PC-3 (cell line): Measurements from ENCODE around the gene TM4SF4. TPM values are rescaled to one million over a fixed set of nuclear protein-coding genes. Genes with fewer than 3 reads are reported as not detected.

Experiments used
- ATAC-seq: fragments of 200-7000 bp; cut with Tn5 transposase; 2 replicates; pipeline ENCODE4 v1.9.1; 2020; ENCODE audit warnings: mild to moderate bottlenecking, moderate library complexity
- BruUV-seq: library from RNA; stranded (reverse); fragments of 400-500 nt; replicated peaks from 2 replicates; lab custom pipeline; 2021; lab: Mats Ljungman, UMichigan
- CTCF ChIA-PET: fragments of 300-600 bp; sonication (Branson Sonifier 250); formaldehyde crosslinking; loops from one replicate; lab custom pipeline; 2022; ENCODE audit warnings: antibody characterized with exemption; lab: Charles Lee
- POLR2A ChIA-PET: fragments of 300-600 bp; sonication (Branson Sonifier 250); formaldehyde crosslinking; loops from one replicate; lab custom pipeline; 2022; ENCODE audit warnings: antibody characterized with exemption; ENCODE audit not compliant: unreplicated experiment; lab: Charles Lee
- DNase-seq: peaks from one replicate; pipeline ENCODE4 v3.0.0-alpha.2; 2015
- H2AFZ ChIP-seq: fragments of 300-600 bp; sonication (generic); 2 replicates; pipeline ENCODE4 v1.6.0; 2016; ENCODE audit warnings: antibody characterized with exemption, low read length
- H3F3A ChIP-seq: fragments of 300-600 bp; sonication (generic); one replicate; pipeline ENCODE4 v1.6.0; 2017; ENCODE audit warnings: antibody characterized with exemption, low read length, control low read depth, mild to moderate bottlenecking; ENCODE audit not compliant: unreplicated experiment
- H3K27ac ChIP-seq: fragments of 300-600 bp; sonication (generic); 2 replicates; pipeline ENCODE4 v1.5.1; 2016; ENCODE audit warnings: mild to moderate bottlenecking, low read length
- H3K27me3 ChIP-seq: fragments of 300-600 bp; sonication (generic); 2 replicates; pipeline ENCODE4 v1.6.1; 2016; ENCODE audit warnings: low read length, mixed read lengths
- H3K36me3 ChIP-seq: fragments of 300-600 bp; sonication (generic); 2 replicates; pipeline ENCODE4 v1.6.1; 2016; ENCODE audit warnings: low read depth, mixed run types, low read length, mixed read lengths
- H3K4me1 ChIP-seq: fragments of 300-600 bp; sonication (generic); 2 replicates; pipeline ENCODE4 v1.5.1; 2016; ENCODE audit warnings: low read length; ENCODE audit not compliant: insufficient read depth
- H3K4me2 ChIP-seq: fragments of 300-600 bp; sonication (generic); 2 replicates; pipeline ENCODE4 v1.6.0; 2016; ENCODE audit warnings: low read length
- H3K4me3 ChIP-seq: fragments of 300-600 bp; sonication (generic); 2 replicates; pipeline ENCODE4 v1.5.1; 2016; ENCODE audit warnings: mild to moderate bottlenecking, low read length, mixed read lengths
- H3K79me2 ChIP-seq: fragments of 300-600 bp; sonication (generic); 2 replicates; pipeline ENCODE4 v1.6.1; 2017; ENCODE audit warnings: low read length, mixed read lengths
- H3K9ac ChIP-seq: fragments of 300-600 bp; sonication (generic); 2 replicates; pipeline ENCODE4 v1.6.0; 2016; ENCODE audit warnings: mild to moderate bottlenecking, low read length
- H3K9me2 ChIP-seq: fragments of 300-600 bp; sonication (generic); replicated peaks from 2 replicates; pipeline ENCODE4 v1.6.1; 2016; ENCODE audit warnings: mixed run types, low read length, mixed read lengths
- H3K9me3 ChIP-seq: fragments of 300-600 bp; sonication (generic); 2 replicates; pipeline ENCODE4 v1.6.1; 2016; ENCODE audit warnings: low read length, mixed read lengths
- H4K20me1 ChIP-seq: fragments of 300-600 bp; sonication (generic); 2 replicates; pipeline ENCODE4 v1.6.1; 2016; ENCODE audit warnings: low read length, mixed read lengths
- CTCF ChIP-seq: fragments of 300-600 bp; sonication (generic); conservative IDR thresholded peaks from 2 replicates; pipeline ENCODE4 v1.5.1; 2017; ENCODE audit warnings: antibody characterized with exemption, low read depth, mild to moderate bottlenecking, low read length
- EZH2 ChIP-seq: fragments of 300-600 bp; sonication (generic); IDR thresholded peaks from one replicate; pipeline ENCODE4 v1.6.1; 2017; ENCODE audit warnings: antibody characterized with exemption, mild to moderate bottlenecking, low read length; ENCODE audit not compliant: unreplicated experiment
- EZH2phosphoT487 ChIP-seq: fragments of 300-600 bp; sonication (generic); IDR thresholded peaks from 2 replicates; pipeline ENCODE4 v1.6.1; 2018; ENCODE audit warnings: mild to moderate bottlenecking, antibody characterized with exemption, low read length, borderline replicate concordance
- intact Hi-C: fragments of 100-400 bp; cut with micrococcal nuclease; formaldehyde crosslinking; loops from 2 replicates; pipeline ENCODE4 v1.9.0; 2023
- total RNA-seq: library from RNA; depleted of rRNA; stranded (reverse); fragments of >200 nt; gene quantifications from 2 replicates; pipeline ENCODE4 v1.2.3, GENCODE V29; 2014

The TM4SF4 gene
- total RNA-seq, 1 experiment from 2014 or later, result 0.40 TPM

GRCh38 chr3:149473357-149474249, 894 bp upstream of the TM4SF4 start:
- Histone ChIP-seq H3K4me3 (peak overlapping the region; percentile 6; the same call in 1 of the 2 replicates), H3K4me1 (peaks cover 39% of the 10 kb centered on the region)
- no TSS peak for BruUV-seq

DNA sequence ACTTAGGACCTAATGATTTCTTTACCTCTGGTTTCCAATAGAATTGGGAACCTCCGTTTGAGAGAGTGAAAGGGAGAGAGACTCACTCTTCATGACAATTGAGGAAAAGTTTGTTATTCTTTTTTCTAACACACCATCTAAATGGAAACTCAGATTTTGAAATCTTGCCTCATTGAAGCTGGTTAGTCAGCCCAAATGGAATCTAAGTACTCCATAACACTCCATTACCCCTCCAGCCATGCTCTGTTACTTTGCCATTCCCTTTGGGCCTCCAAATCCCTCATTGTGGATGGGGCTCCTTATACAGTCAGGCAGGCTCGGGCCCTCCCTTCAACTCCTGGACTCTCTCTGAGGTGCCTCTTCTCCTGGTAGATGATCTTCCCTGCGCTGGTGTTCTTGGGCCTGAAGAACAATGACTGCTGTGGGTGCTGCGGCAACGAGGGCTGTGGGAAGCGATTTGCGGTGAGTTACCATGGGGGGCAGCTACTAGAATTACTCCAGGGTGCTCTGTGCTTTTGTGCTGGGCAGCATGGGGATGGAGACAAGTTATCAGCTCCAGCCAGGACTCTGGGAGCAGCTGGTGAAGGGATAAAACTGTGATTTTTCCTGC, 1.1 kb downstream of the TM4SF4 start:
- ChIA-PET POLR2A (no interaction called here), CTCF (no interaction called here)
- Histone ChIP-seq H3K27ac (no peak overlapping the region), H3K9me3 (no peaks in the 10 kb centered on the region), H3K9ac (no peak overlapping the region), H3K4me1 (peaks cover 48% of the 10 kb centered on the region), H3K9me2 (no peaks in the 10 kb centered on the region), H3F3A (peaks cover 6% of the 10 kb centered on the region), H4K20me1 (no peaks in the 10 kb centered on the region), H3K36me3 (no peaks in the 10 kb centered on the region), H2AFZ (no peak overlapping the region), H3K4me3 (no peak overlapping the region), H3K4me2 (no peak overlapping the region), H3K79me2 (no peaks in the 10 kb centered on the region), H3K27me3 (no peaks in the 10 kb centered on the region)
- intact Hi-C loops, result no loop called here
- BruUV-seq, result no TSS peak
- no peak for ATAC-seq
- TF ChIP-seq EZH2phosphoT487, result no peak
- no peak for TF ChIP-seq CTCF
- TF ChIP-seq EZH2, result no peak
- no peak for DNase-seq

More at GRCh38 chr3:149473357-149474249, 894 bp upstream of the TM4SF4 start:
- H3K9me2 ChIP-seq, result no peaks in the 10 kb centered on the region
- POLR2A ChIA-PET, result interaction anchor here (0.5 to 1.5 kb wide), 5 partner anchors 25 to 198 kb away, joined by 3 to 5 read pairs (median 3); partner anchors contain the start of gene TM4SF1
- H3K36me3 ChIP-seq, result no peaks in the 10 kb centered on the region
- H3K9ac ChIP-seq, result peak overlapping the region; percentile 30
- peak overlapping the region; percentile 86 for H3K27ac ChIP-seq
- H2AFZ ChIP-seq, result no peak overlapping the region
- TF ChIP-seq EZH2 (no peak), EZH2phosphoT487 (no peak), CTCF (no peak)
- peaks cover 6% of the 10 kb centered on the region for H3F3A ChIP-seq
- no peaks in the 10 kb centered on the region for H4K20me1 ChIP-seq
- CTCF ChIA-PET, result interaction anchor here (0.5 to 0.7 kb wide), 3 partner anchors 107 to 175 kb away, joined by 3 read pairs; no protein-coding TSS in a partner anchor
- no peaks in the 10 kb centered on the region for H3K79me2 ChIP-seq
- H3K9me3 ChIP-seq, result no peaks in the 10 kb centered on the region
- peak overlapping the region; percentile 69 for H3K4me2 ChIP-seq
- intact Hi-C loops, result loop anchor here (1.0 kb wide), 1 partner anchor 72 kb away; no protein-coding TSS in a partner anchor
- peak; percentile 97 for ATAC-seq
- DNase-seq, result peak; percentile 99
- H3K27me3 ChIP-seq, result no peaks in the 10 kb centered on the region
